ENCODE data around the gene GRM5. TPM values are rescaled to one million over a fixed set of nuclear protein-coding genes. Genes with fewer than 3 reads are reported as not detected.

The GRM5 gene
- total RNA-seq, 4 donors from 2014 or later, result 0.81 TPM; not detected in 3

GRCh38 chr11:88618327-88619070 is 447.3 kb downstream of the GRM5 start:
- Histone ChIP-seq H3K27ac (no peak overlapping the region), H3K27me3 (no peaks in the 10 kb centered on the region), H3K36me3 (no peaks in the 10 kb centered on the region), H3K4me3 (replicated peaks in 1 of 3) (no peak overlapping the region), H3K4me1 (no peaks in the 10 kb centered on the region), H3K9me3 (no peaks in the 10 kb centered on the region)
- WGBS, 2 donors, result 50 to 52% methylated on average over 5 of the region's 5 CpGs
- TF ChIP-seq, protein P1, sequence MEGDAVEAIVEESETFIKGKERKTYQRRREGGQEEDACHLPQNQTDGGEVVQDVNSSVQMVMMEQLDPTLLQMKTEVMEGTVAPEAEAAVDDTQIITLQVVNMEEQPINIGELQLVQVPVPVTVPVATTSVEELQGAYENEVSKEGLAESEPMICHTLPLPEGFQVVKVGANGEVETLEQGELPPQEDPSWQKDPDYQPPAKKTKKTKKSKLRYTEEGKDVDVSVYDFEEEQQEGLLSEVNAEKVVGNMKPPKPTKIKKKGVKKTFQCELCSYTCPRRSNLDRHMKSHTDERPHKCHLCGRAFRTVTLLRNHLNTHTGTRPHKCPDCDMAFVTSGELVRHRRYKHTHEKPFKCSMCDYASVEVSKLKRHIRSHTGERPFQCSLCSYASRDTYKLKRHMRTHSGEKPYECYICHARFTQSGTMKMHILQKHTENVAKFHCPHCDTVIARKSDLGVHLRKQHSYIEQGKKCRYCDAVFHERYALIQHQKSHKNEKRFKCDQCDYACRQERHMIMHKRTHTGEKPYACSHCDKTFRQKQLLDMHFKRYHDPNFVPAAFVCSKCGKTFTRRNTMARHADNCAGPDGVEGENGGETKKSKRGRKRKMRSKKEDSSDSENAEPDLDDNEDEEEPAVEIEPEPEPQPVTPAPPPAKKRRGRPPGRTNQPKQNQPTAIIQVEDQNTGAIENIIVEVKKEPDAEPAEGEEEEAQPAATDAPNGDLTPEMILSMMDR (IDR thresholded peaks at IDR 0.05), result no peak
- TF ChIP-seq POLR2A (IDR thresholded peaks at IDR 0.05), result no peak
- no peak for DNase-seq
- intact Hi-C loops (cut with DNase I), result no loop called here

DNA sequence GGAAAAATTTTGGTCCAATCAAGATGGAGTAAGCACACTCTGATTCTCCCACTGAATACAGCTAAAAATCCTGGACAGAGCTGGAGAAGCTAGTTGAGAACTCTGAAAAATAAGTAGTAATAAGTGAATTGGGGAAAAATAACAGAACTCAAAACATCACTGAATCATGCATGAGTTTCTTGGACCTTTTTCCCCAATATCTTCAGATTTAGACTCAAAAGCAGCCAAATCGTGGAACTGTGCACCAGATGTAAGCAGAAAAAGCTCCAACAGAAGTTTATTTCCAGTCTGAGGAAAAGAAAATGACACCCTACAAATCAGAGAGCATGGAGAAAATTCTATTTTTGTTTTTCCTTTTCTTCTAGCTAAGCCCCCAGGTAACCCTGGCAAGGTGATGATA is 448.6 kb downstream of the GRM5 start:
- Histone ChIP-seq H3K4me3 (replicated peaks in 1 of 3) (no peak overlapping the region), H3K27ac (no peak overlapping the region), H3K9me3 (no peaks in the 10 kb centered on the region), H3K36me3 (no peaks in the 10 kb centered on the region), H3K27me3 (no peaks in the 10 kb centered on the region), H3K4me1 (no peaks in the 10 kb centered on the region)
- no peak for DNase-seq
- 73 to 74% methylated on average over 1 of the region's 1 CpG for WGBS, 2 donors
- TF ChIP-seq, protein P1 (IDR thresholded peaks at IDR 0.05), result no peak
- no peak for TF ChIP-seq POLR2A (IDR thresholded peaks at IDR 0.05)
- intact Hi-C loops (cut with DNase I), result no loop called here

DNA sequence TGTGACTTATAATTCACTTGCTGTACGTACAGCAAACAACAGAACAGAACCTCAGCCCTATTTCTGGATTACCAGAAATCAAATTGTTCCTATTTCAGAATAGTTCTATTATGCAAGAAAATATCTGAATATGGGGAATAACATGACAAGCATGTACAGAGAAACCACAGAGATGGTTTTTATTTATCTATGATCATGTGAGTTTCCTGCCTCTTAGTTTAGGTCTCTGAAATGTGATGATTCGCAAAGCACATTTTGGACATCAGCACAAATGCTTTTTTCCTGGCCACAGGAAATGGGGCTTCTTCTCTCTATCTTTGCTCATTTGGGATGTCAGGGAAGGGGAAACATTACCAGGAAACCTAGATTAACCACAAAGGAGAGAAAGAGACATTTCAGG is 461.5 kb downstream of the GRM5 start:
- Histone ChIP-seq H3K27me3 (no peaks in the 10 kb centered on the region), H3K4me3 (replicated peaks in 1 of 3) (no peak overlapping the region), H3K4me1 (no peaks in the 10 kb centered on the region), H3K36me3 (no peaks in the 10 kb centered on the region), H3K9me3 (no peaks in the 10 kb centered on the region), H3K27ac (no peak overlapping the region)
- 69 to 78% methylated on average over 2 of the region's 2 CpGs for WGBS, 2 donors
- no peak for DNase-seq
- intact Hi-C loops (cut with DNase I), result no loop called here
- TF ChIP-seq, protein P1 (IDR thresholded peaks at IDR 0.05), result no peak
- no peak for TF ChIP-seq POLR2A (IDR thresholded peaks at IDR 0.05)

DNA sequence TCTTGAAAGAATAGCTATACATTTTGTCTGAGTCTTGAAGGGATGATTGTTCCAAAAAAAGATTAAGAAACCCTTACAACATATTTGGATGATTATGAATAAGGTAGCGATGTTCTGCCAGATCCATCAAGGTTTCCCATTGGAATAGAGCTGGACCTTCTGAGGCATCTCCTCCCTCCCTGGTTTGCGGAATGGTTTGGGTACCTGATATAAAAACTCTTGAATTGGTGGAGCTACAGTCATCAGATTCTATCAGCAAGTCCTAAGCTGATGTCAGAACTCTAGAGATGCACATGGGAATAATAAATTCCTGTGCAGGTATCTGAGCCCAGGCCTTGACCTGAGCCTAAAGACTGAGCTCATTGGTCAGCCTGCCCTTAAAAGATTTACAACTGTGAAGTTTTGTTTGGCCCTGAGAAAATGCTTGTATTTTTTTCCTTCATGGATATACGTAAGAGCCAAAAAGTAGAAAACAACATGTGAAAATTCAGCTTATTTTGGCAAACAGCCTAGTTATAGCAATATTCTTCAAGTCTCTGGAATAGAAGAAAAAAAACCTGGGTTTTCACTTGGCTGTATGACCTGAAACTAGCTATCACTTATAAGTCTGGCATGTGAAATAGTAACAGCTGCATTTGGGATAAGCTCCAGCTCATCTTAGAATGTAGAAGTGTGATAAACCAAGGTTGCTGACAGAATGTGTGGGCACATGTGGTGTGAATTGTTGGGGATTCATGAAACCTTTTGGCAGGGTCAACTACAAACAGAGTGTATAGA is 462.5 kb downstream of the GRM5 start:
- no peaks in the 10 kb centered on the region for H3K27me3 ChIP-seq
- H3K27ac ChIP-seq, result no peak overlapping the region
- H3K9me3 ChIP-seq, result no peaks in the 10 kb centered on the region
- intact Hi-C loops (cut with DNase I), result no loop called here
- H3K36me3 ChIP-seq, result no peaks in the 10 kb centered on the region
- no peak for DNase-seq
- 81 to 84% methylated on average over 3 of the region's 3 CpGs for WGBS, 2 donors
- TF ChIP-seq, protein P1 (IDR thresholded peaks at IDR 0.05), result no peak
- H3K4me1 ChIP-seq, result no peaks in the 10 kb centered on the region
- H3K4me3 ChIP-seq (replicated peaks in 1 of 3), result no peak overlapping the region

DNA sequence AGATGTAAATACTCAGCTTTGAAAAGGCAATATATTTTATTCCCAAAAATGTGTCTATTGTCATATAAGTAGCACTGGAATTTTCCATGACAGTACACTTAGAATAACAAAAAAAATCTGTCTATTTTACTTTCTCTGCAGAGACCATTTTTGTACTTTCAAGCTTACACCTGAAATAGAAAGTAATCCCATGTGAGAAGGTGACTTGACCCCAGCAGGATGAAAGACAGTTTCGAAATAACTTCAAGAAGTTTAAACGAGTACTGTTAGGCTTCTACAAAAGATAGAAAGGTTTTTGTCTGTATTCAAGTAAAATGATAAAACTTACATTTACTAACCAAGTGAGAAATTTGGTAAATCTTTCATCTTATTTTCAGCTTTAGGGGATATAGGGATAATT is 468.4 kb downstream of the GRM5 start:
- no peak overlapping the region for H3K4me3 ChIP-seq (replicated peaks in 1 of 3)
- 47 to 52% methylated on average over 2 of the region's 2 CpGs for WGBS, 2 donors
- H3K27me3 ChIP-seq, result no peaks in the 10 kb centered on the region
- H3K27ac ChIP-seq, result no peak overlapping the region
- TF ChIP-seq POLR2A (IDR thresholded peaks at IDR 0.05), result no peak
- TF ChIP-seq, protein P1 (IDR thresholded peaks at IDR 0.05), result no peak
- H3K9me3 ChIP-seq, result no peaks in the 10 kb centered on the region
- DNase-seq, result no peak
- H3K36me3 ChIP-seq, result no peaks in the 10 kb centered on the region
- intact Hi-C loops (cut with DNase I), result no loop called here
- H3K4me1 ChIP-seq, result no peaks in the 10 kb centered on the region

All from thyroid gland (tissue), 4 donors.